H1 (cell line): ENCODE measurements around the gene GCHFR. TPM values are rescaled to one million over a fixed set of nuclear protein-coding genes. Genes with fewer than 3 reads are reported as not detected.
A peak's percentile ranks its signal among the peaks of the same experiment; 100 is the strongest.

ENCODE experiments used
- CTCF ChIA-PET: fragments of 300-600 bp; sonication (Branson Sonifier 250); formaldehyde crosslinking; loops from one replicate; lab custom pipeline; 2021; ENCODE audit not compliant: partially characterized antibody; lab: Charles Lee
- POLR2A ChIA-PET: fragments of 300-600 bp; sonication (Branson Sonifier 250); formaldehyde crosslinking; loops from one replicate; lab custom pipeline; 2021; ENCODE audit warnings: inconsistent platforms; ENCODE audit not compliant: partially characterized antibody; lab: Charles Lee
- DNase-seq, 2 experiments: peaks; one replicate each; pipeline versions ENCODE4 v3.0.0 to v3.0.0-alpha.2; 2010 to 2022; ENCODE audit warnings: low spot score in 2 of 2, low read depth in 1 of 2, mixed read lengths in 1 of 2
- FAIRE-seq: peaks from 2 replicates; lab custom pipeline; 2011; peaks lifted over from hg19 to GRCh38; lab: Jason Lieb, UNC
- H2AFZ ChIP-seq: 2 replicates; pipeline ENCODE4 v1.8.1; 2012; ENCODE audit warnings: low read length, inconsistent platforms
- H2AK5ac ChIP-seq: 2 replicates; pipeline ENCODE4 v1.6.1; 2013; ENCODE audit warnings: low read depth, low read length
- H2BK120ac ChIP-seq: replicated peaks from 2 replicates; pipeline ENCODE3; 2013; ENCODE audit warnings: low read depth, low read length, inconsistent platforms
- H2BK12ac ChIP-seq: 2 replicates; pipeline ENCODE4 v1.6.1; 2013; ENCODE audit warnings: low read depth, low read length
- H2BK15ac ChIP-seq: 2 replicates; pipeline ENCODE4 v1.6.1; 2013; ENCODE audit warnings: low read length
- H2BK20ac ChIP-seq: 2 replicates; pipeline ENCODE4 v1.6.1; 2013; ENCODE audit warnings: low read length
- H2BK5ac ChIP-seq: 2 replicates; pipeline ENCODE4 v1.6.1; 2013; ENCODE audit warnings: low read depth, low read length
- H3K14ac ChIP-seq: 2 replicates; pipeline ENCODE4 v1.6.1; 2013; ENCODE audit warnings: inconsistent platforms; ENCODE audit not compliant: insufficient read length
- H3K18ac ChIP-seq: 2 replicates; pipeline ENCODE4 v1.6.1; 2013; ENCODE audit warnings: low read length; ENCODE audit errors: extremely low read depth
- H3K23ac ChIP-seq: 2 replicates; pipeline ENCODE4 v1.6.1; 2013; ENCODE audit warnings: inconsistent platforms; ENCODE audit not compliant: insufficient read length
- H3K23me2 ChIP-seq: 2 replicates; pipeline ENCODE4 v1.6.1; 2013; ENCODE audit warnings: low read depth, low read length
- H3K27ac ChIP-seq: 2 replicates; pipeline ENCODE4 v1.6.1; 2011; ENCODE audit warnings: low read depth, low read length, inconsistent platforms
- H3K27me3 ChIP-seq, 4 experiments: replicated peaks in 1 of 4; 1 replicate in 1 of 4; 2 replicates in 3 of 4; pipeline versions ENCODE4 v1.6.1 to v1.8.1; 2011 to 2013; ENCODE audit warnings: low read length in 3 of 4, mild to moderate bottlenecking in 3 of 4, inconsistent platforms in 2 of 4, mixed read lengths in 2 of 4, moderate library complexity in 1 of 4; ENCODE audit not compliant: control insufficient read depth in 3 of 4, insufficient read depth in 3 of 4; ENCODE audit errors: extremely low read depth in 1 of 4
- H3K36me3 ChIP-seq, 4 experiments: 2 replicates each; pipeline versions ENCODE4 v1.6.1 to v1.8.1; 2011 to 2013; ENCODE audit warnings: mild to moderate bottlenecking in 4 of 4, low read length in 3 of 4, moderate library complexity in 2 of 4, control low read depth in 1 of 4, inconsistent platforms in 1 of 4; ENCODE audit not compliant: insufficient read depth in 4 of 4, control insufficient read depth in 2 of 4
- H3K4ac ChIP-seq: replicated peaks from 2 replicates; pipeline ENCODE3; 2013; ENCODE audit warnings: low read length, low read depth, mixed read lengths, inconsistent platforms; ENCODE audit not compliant: insufficient read length
- H3K4me1 ChIP-seq, 4 experiments: replicated peaks in 1 of 4; 1 replicate in 1 of 4; 2 replicates in 3 of 4; pipeline versions ENCODE4 v1.6.1 to v1.8.1; 2011 to 2013; ENCODE audit warnings: low read length in 3 of 4, inconsistent platforms in 2 of 4, mixed read lengths in 1 of 4; ENCODE audit not compliant: insufficient read depth in 4 of 4, control insufficient read depth in 3 of 4
- H3K4me2 ChIP-seq, 2 experiments: 2 replicates each; pipeline versions ENCODE4 v1.6.1 to v1.8.1; 2011 to 2013; ENCODE audit warnings: low read depth in 2 of 2, low read length in 2 of 2, control low read depth in 1 of 2, inconsistent platforms in 1 of 2, mild to moderate bottlenecking in 1 of 2; ENCODE audit not compliant: insufficient read depth in 1 of 2
- H3K4me3 ChIP-seq, 4 experiments: fragments of 200-600, 300-600 bp in 1 of 4; sonication (generic), shearing (Covaris generic), sonication (Bioruptor Twin) in 1 of 4; 2 replicates each; pipeline versions ENCODE4 v1.5.1 to v1.8.1; 2011 to 2016; ENCODE audit warnings: low read length in 4 of 4, low read depth in 3 of 4, control low read depth in 2 of 4, inconsistent platforms in 2 of 4, mild to moderate bottlenecking in 2 of 4, mixed read lengths in 1 of 4, moderate library complexity in 1 of 4; ENCODE audit not compliant: insufficient read depth in 2 of 4; ENCODE audit errors: extremely low read depth in 1 of 4
- H3K56ac ChIP-seq: replicated peaks from 2 replicates; pipeline ENCODE3; 2013; ENCODE audit warnings: low read depth, mild to moderate bottlenecking, mixed read lengths, low read length, inconsistent platforms; ENCODE audit not compliant: insufficient read length
- H3K79me1 ChIP-seq: 2 replicates; pipeline ENCODE4 v1.6.1; 2013; ENCODE audit warnings: low read depth, low read length, control low read depth
- H3K79me2 ChIP-seq, 2 experiments: 2 replicates each; pipeline versions ENCODE4 v1.6.1 to v1.8.1; 2012 to 2013; ENCODE audit warnings: low read length in 2 of 2, mild to moderate bottlenecking in 2 of 2, inconsistent platforms in 1 of 2; ENCODE audit not compliant: insufficient read depth in 2 of 2, control insufficient read depth in 1 of 2
- H3K9ac ChIP-seq, 4 experiments: replicated peaks in 1 of 4; 1 replicate in 1 of 4; 2 replicates in 3 of 4; pipeline versions ENCODE4 v1.6.1 to v1.8.1; 2011 to 2013; ENCODE audit warnings: low read depth in 3 of 4, low read length in 3 of 4, control low read depth in 2 of 4, mild to moderate bottlenecking in 2 of 4, moderate library complexity in 2 of 4, inconsistent platforms in 1 of 4; ENCODE audit errors: extremely low read depth in 1 of 4
- H3K9me3 ChIP-seq, 2 experiments: 2 replicates each; pipeline versions ENCODE4 v1.6.1 to v1.8.1; 2012 to 2013; ENCODE audit warnings: mild to moderate bottlenecking in 2 of 2, moderate library complexity in 2 of 2, control low read depth in 1 of 2, inconsistent platforms in 1 of 2, low read depth in 1 of 2, low read length in 1 of 2, mixed read lengths in 1 of 2; ENCODE audit not compliant: insufficient read depth in 2 of 2
- H4K20me1 ChIP-seq, 2 experiments: replicated peaks in 1 of 2; 2 replicates each; pipeline versions ENCODE3 to v1.8.1; 2011 to 2013; ENCODE audit warnings: inconsistent platforms in 2 of 2, low read length in 2 of 2, mild to moderate bottlenecking in 1 of 2; ENCODE audit not compliant: insufficient read depth in 2 of 2, control insufficient read depth in 1 of 2
- H4K5ac ChIP-seq: 2 replicates; pipeline ENCODE4 v1.6.1; 2013; ENCODE audit warnings: low read length, low read depth, mixed read lengths, inconsistent platforms; ENCODE audit not compliant: insufficient read length
- H4K8ac ChIP-seq: 2 replicates; pipeline ENCODE4 v1.8.0; 2013; ENCODE audit warnings: mild to moderate bottlenecking, moderate library complexity, low read length, inconsistent platforms; ENCODE audit not compliant: insufficient read depth; ENCODE audit errors: extremely low read depth
- H4K91ac ChIP-seq: replicated peaks from 2 replicates; pipeline ENCODE3; 2013; ENCODE audit warnings: low read length, mixed read lengths, inconsistent platforms; ENCODE audit not compliant: insufficient read length
- HDAC6 ChIP-seq: IDR thresholded peaks from one replicate; pipeline ENCODE4 v1.7.1; 2012; ENCODE audit warnings: low read depth, mild to moderate bottlenecking, inconsistent platforms, low read length, moderate library complexity
- JUND ChIP-seq: IDR thresholded peaks from 2 replicates; pipeline ENCODE4 v1.6.1; 2011; ENCODE audit warnings: mild to moderate bottlenecking, improper control_type of control experiment, low read length
- KDM5A ChIP-seq: fragments of 200-600 bp; IDR thresholded peaks from 2 replicates; pipeline ENCODE4 v1.7.1; 2012; ENCODE audit warnings: mild to moderate bottlenecking, low read length, inconsistent platforms, mixed read lengths
- TAF1 ChIP-seq: IDR thresholded peaks from 2 replicates; pipeline ENCODE4 v1.6.1; 2011; ENCODE audit warnings: mild to moderate bottlenecking, low read depth, low read length
- YY1 ChIP-seq: IDR thresholded peaks from 2 replicates; pipeline ENCODE4 v1.6.1; 2011; ENCODE audit warnings: low read depth, mild to moderate bottlenecking, low read length
- WGBS, 2 experiments: shearing (Covaris generic) in 1 of 2; methylation state at CpG; one replicate each; pipeline versions ENCODE4 v1.1.6 to v1.1.7; 2013 to 2015; ENCODE audit warnings: low lambda C conversion rate in 2 of 2, mixed read lengths in 2 of 2, inconsistent platforms in 1 of 2, low coverage in 1 of 2, missing lambda C conversion rate in 1 of 2; ENCODE audit not compliant: insufficient replicate concordance in 2 of 2, insufficient coverage in 1 of 2, insufficient read length in 1 of 2; ENCODE audit errors: extremely low coverage in 1 of 2, missing lambda C conversion rate in 1 of 2; 5-methylcytosine and 5-hydroxymethylcytosine counted together
- polyA plus RNA-seq, 7 experiments: library from polyadenylated mRNA; depleted of rRNA in 3 of 7; stranded (reverse) in 5 of 7; unstranded in 2 of 7; fragments of >200 nt in 5 of 7; fragments of 200-250 nt in 2 of 7; gene quantifications; 1 replicate in 5 of 7; 2 replicates in 1 of 7; 4 replicates in 1 of 7; pipeline versions ENCODE4 v1.2.1 to v1.2.3, GENCODE V29; 2011 to 2013; ENCODE audit warnings: missing spikeins in 2 of 7, mixed read lengths in 2 of 7
- total RNA-seq: library from RNA; stranded (reverse); fragmentation: NEBNext Ultra II Directional; extraction: Animal tissue kit (Norgen Biotek cat#: 25700); gene quantifications from 2 replicates; pipeline ENCODE4 v1.2.1, GENCODE V29; 2021
- TF ChIP-seq, protein P1 (sequence below): IDR thresholded peaks from 2 replicates; pipeline ENCODE4 v1.6.1; 2011; ENCODE audit warnings: low read depth, mild to moderate bottlenecking, low read length; ENCODE audit not compliant: insufficient read depth
- TF ChIP-seq, protein P2 (sequence below), 3 experiments: IDR thresholded peaks; 1 replicate in 2 of 3; 2 replicates in 1 of 3; pipeline versions ENCODE4 v1.5.1 to v1.6.1; 2011; ENCODE audit warnings: low read length in 3 of 3, mild to moderate bottlenecking in 3 of 3, inconsistent platforms in 2 of 3, low read depth in 1 of 3, moderate library complexity in 1 of 3; ENCODE audit not compliant: insufficient read depth in 1 of 3; ENCODE audit errors: control extremely low read depth in 1 of 3

Gene GCHFR
- total and polyA plus RNA-seq, 2 of the 8 experiments (the other 6 are each of a cell fraction or from before 2014, with no cell fraction given) = 25.9 to 81.5 TPM

DNA sequence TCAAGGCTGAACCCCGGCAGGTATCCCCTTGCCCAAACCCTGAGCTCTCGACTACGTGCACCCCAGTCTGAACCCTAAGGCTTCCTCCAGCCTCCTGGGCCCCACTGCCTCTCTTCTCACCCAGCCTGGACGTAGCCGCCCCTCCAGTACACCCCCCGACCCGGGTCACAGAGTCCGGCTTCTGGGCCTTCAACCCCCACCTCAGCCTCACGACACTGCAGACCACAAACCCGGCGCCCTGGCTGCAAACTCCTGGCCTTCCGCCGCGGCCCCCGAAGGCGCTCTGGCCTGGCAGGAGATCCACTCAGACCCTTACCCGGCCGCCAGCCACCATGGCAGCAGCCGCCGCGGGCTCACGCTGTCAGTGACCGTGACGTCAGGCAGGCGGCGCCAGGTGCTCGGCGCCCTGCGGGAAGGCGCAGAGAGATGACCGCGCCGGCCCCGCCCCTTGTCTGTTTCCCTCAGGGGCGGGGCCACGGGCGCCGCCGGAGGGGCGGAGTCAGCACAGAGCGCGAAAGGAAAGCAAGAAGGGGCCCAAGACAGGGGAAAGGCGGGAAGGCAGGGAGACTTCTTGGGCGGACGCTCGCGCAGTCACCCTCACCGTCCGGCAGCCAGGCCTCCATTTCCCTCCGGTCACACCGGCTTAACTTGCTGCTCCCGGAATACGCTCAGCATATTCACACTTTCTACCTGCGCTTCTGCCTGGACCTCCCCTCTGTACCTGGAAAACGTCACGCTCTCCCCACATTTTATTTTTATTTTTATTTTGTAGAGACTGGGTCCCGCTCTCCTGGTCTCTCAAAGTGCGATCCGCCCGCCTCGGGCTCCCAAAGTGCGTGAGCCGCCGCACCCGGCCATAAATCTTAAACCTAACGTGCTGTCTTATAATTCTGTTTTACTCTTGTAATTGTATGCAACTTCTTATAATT is 8.7 kb upstream of the GCHFR start, which contains the start of gene RMDN3:
TSS of gene RMDN3 (minus strand) at position 372 of the 929 bp plus-strand sequence. CDS start 471 bp downstream, outside the sequence.
- Histone ChIP-seq H3K4me1 (0 out of 7 replicates have a peak, but pooled peaks cover 0 to 2% (median under 1%) of the 10 kb centered on the region in 4 experiments), H2BK120ac (no peak within 1 kb of the TSS), H3K23ac (no peak within 1 kb of the TSS), H2AK5ac (peak within 1 kb of the TSS; percentile 48; the same call in 1 of the 2 replicates), H3K56ac (peak within 1 kb of the TSS; percentile 97), H4K8ac (peak within 1 kb of the TSS; percentile 99), H4K20me1 (no peaks in the 10 kb centered on the region), H3K18ac (peak within 1 kb of the TSS; percentile 99), H3K9ac (peak within 1 kb of the TSS; percentile 89 to 97 (median 93)), H3K79me2 (peaks cover 0 to 22% of the 10 kb centered on the region in 2 experiments; a peak in 2 of 4 replicates), H3K27me3 (no peaks in the 10 kb centered on the region), H3K4me2 (peak within 1 kb of the TSS; percentile 54 to 98), H3K36me3 (peaks cover 0 to 9% (median 0%) of the 10 kb centered on the region in 4 experiments; a peak in 2 of 8 replicates), H3K79me1 (peaks cover 2% of the 10 kb centered on the region; the same call in 1 of the 2 replicates), H3K4me3 (peak within 1 kb of the TSS; percentile 65 to 98 (median 85)), H4K5ac (peak within 1 kb of the TSS; percentile 100), H2AFZ (0 out of 2 replicates have a peak within 1 kb of the TSS, but pooled peaks have one; percentile 33), H2BK5ac (peak within 1 kb of the TSS; percentile 98), H3K9me3 (no peaks in the 10 kb centered on the region), H3K23me2 (peaks cover 5% of the 10 kb centered on the region; the same call in 1 of the 2 replicates), H4K91ac (peak within 1 kb of the TSS; percentile 98), H3K27ac (peak within 1 kb of the TSS; percentile 96), H2BK20ac (no peak within 1 kb of the TSS), H2BK12ac (peak within 1 kb of the TSS; percentile 99; the same call in 1 of the 2 replicates), H2BK15ac (no peak within 1 kb of the TSS; the same call in 1 of the 2 replicates), H3K4ac (peak within 1 kb of the TSS; percentile 96), H3K14ac (no peak within 1 kb of the TSS)
- FAIRE-seq = no peak
- ChIA-PET POLR2A (interaction anchor here (1.0 to 1.5 kb wide), 5 partner anchors 12 to 31 kb away, joined by 3 to 6 read pairs (median 3); no protein-coding TSS in a partner anchor), CTCF (interaction anchor here (1.6 kb wide), 1 partner anchor 12 kb away, joined by 5 read pairs; no protein-coding TSS in a partner anchor)
- 3% methylated on average over 63 of the region's 66 CpGs; no CpG with 5 or more reads in 1 of the 2 experiments for WGBS, 2 experiments
- peak; percentile 84 to 97 for DNase-seq
- TF ChIP-seq JUND (peak; percentile 57; the same call in 1 of the 2 replicates), YY1 (peak; percentile 81), KDM5A (peak; percentile 86), TAF1 (peak; percentile 98), HDAC6 (no peak)
- TF ChIP-seq, protein P1, sequence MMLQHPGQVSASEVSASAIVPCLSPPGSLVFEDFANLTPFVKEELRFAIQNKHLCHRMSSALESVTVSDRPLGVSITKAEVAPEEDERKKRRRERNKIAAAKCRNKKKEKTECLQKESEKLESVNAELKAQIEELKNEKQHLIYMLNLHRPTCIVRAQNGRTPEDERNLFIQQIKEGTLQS = peak; percentile 95
- TF ChIP-seq, protein P2, sequence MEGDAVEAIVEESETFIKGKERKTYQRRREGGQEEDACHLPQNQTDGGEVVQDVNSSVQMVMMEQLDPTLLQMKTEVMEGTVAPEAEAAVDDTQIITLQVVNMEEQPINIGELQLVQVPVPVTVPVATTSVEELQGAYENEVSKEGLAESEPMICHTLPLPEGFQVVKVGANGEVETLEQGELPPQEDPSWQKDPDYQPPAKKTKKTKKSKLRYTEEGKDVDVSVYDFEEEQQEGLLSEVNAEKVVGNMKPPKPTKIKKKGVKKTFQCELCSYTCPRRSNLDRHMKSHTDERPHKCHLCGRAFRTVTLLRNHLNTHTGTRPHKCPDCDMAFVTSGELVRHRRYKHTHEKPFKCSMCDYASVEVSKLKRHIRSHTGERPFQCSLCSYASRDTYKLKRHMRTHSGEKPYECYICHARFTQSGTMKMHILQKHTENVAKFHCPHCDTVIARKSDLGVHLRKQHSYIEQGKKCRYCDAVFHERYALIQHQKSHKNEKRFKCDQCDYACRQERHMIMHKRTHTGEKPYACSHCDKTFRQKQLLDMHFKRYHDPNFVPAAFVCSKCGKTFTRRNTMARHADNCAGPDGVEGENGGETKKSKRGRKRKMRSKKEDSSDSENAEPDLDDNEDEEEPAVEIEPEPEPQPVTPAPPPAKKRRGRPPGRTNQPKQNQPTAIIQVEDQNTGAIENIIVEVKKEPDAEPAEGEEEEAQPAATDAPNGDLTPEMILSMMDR (IDR thresholded peaks at IDR 0.05; ENCODE audit: control extremely low read depth in 1 of 3, insufficient read depth in 1 of 3, low read depth in 1 of 3, low read length in 3 of 3) = no peak
